Glutamatergic neuron (in vitro differentiated cells): ENCODE measurements around the gene DEPP1. TPM values are rescaled to one million over a fixed set of nuclear protein-coding genes. Genes with fewer than 3 reads are reported as not detected.

Source experiments
- DNase-seq: peaks from one replicate; pipeline ENCODE4 v3.0.0; 2022
- H3K27ac Mint-ChIP-seq: one replicate; pipeline ENCODE4 v1.8.0; 2020; ENCODE audit warnings: mild to moderate bottlenecking, mixed read lengths, inconsistent platforms; ENCODE audit not compliant: unreplicated experiment
- H3K27me3 Mint-ChIP-seq: one replicate; pipeline ENCODE4 v1.8.0; 2020; ENCODE audit warnings: mild to moderate bottlenecking, moderate library complexity, mixed read lengths, inconsistent platforms; ENCODE audit not compliant: unreplicated experiment
- H3K36me3 Mint-ChIP-seq: one replicate; pipeline ENCODE4 v1.8.0; 2020; ENCODE audit warnings: mild to moderate bottlenecking, mixed read lengths, inconsistent platforms; ENCODE audit not compliant: unreplicated experiment
- H3K4me1 Mint-ChIP-seq: one replicate; pipeline ENCODE4 v1.8.0; 2020; ENCODE audit warnings: mild to moderate bottlenecking, low read depth, mixed read lengths, inconsistent platforms; ENCODE audit not compliant: unreplicated experiment
- H3K4me3 Mint-ChIP-seq: one replicate; pipeline ENCODE4 v1.8.0; 2020; ENCODE audit warnings: mild to moderate bottlenecking, mixed read lengths, inconsistent platforms; ENCODE audit not compliant: unreplicated experiment
- H3K9me3 Mint-ChIP-seq: one replicate; pipeline ENCODE4 v1.8.0; 2020; ENCODE audit warnings: mild to moderate bottlenecking, moderate library complexity, mixed read lengths, inconsistent platforms; ENCODE audit not compliant: unreplicated experiment
- total RNA-seq: library from RNA; stranded (reverse); fragmentation: NEBNext Ultra II Directional; extraction: Animal tissue kit (Norgen Biotek cat#: 25700); gene quantifications from one replicate; pipeline ENCODE4 v1.2.1, GENCODE V29; 2021; ENCODE audit not compliant: unreplicated experiment
- TF ChIP-seq, protein P1 (sequence below): fragments of 200-600 bp; sonication (generic); IDR thresholded peaks from one replicate; pipeline ENCODE4 v1.5.0; 2021; ENCODE audit not compliant: partially characterized antibody, unreplicated experiment

Gene DEPP1
- total RNA-seq, 1 donor from 2014 or later: 13.6 TPM

DNA sequence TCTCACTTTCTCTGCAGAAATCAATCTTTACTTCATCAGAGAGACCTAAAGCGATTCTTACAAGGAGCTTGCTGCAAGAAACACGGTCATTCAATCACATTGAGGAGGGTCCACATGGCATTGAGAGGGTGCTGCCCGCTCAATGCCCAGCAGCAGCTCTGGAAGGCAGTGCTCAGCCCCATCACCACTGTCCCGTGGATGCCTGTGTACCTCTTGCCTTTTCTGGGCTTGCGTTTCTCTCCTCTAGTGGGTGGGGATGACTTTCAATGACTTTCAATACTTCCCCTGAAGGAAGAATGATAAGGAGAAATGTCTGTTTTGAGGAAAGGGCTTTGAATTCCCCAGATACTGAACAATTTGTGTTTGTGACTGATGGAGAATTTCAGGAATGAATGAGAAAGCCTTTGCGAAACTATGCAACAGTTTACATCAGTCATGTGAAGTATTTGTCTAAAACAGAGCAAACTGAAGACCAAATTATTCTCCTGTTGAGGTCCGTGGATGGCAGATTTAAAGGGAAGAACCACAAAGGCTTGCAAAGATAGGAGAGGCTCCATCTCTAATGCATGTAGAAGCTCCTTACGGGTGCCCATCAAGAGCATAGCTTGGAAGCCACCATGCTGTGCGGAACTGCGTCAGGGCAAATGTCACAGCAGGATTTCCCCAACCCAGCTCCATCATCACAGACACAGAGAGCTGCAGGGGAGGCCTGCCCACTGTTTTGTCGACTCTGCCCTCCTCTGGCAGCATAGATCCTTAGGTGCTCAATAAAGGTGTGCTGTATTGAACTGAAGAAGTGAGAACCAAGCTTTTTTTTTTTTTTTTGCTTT, 15.5 kb upstream of the DEPP1 start:
- Mint-ChIP-seq H3K4me1 (peaks cover 22% of the 10 kb centered on the region), H3K36me3 (peaks cover 16% of the 10 kb centered on the region), H3K4me3 (no peak overlapping the region), H3K27me3 (peaks cover 6% of the 10 kb centered on the region), H3K27ac (no peak overlapping the region), H3K9me3 (peaks cover 2% of the 10 kb centered on the region)
- DNase-seq: no peak
- TF ChIP-seq, protein P1, sequence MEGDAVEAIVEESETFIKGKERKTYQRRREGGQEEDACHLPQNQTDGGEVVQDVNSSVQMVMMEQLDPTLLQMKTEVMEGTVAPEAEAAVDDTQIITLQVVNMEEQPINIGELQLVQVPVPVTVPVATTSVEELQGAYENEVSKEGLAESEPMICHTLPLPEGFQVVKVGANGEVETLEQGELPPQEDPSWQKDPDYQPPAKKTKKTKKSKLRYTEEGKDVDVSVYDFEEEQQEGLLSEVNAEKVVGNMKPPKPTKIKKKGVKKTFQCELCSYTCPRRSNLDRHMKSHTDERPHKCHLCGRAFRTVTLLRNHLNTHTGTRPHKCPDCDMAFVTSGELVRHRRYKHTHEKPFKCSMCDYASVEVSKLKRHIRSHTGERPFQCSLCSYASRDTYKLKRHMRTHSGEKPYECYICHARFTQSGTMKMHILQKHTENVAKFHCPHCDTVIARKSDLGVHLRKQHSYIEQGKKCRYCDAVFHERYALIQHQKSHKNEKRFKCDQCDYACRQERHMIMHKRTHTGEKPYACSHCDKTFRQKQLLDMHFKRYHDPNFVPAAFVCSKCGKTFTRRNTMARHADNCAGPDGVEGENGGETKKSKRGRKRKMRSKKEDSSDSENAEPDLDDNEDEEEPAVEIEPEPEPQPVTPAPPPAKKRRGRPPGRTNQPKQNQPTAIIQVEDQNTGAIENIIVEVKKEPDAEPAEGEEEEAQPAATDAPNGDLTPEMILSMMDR: no peak

DNA sequence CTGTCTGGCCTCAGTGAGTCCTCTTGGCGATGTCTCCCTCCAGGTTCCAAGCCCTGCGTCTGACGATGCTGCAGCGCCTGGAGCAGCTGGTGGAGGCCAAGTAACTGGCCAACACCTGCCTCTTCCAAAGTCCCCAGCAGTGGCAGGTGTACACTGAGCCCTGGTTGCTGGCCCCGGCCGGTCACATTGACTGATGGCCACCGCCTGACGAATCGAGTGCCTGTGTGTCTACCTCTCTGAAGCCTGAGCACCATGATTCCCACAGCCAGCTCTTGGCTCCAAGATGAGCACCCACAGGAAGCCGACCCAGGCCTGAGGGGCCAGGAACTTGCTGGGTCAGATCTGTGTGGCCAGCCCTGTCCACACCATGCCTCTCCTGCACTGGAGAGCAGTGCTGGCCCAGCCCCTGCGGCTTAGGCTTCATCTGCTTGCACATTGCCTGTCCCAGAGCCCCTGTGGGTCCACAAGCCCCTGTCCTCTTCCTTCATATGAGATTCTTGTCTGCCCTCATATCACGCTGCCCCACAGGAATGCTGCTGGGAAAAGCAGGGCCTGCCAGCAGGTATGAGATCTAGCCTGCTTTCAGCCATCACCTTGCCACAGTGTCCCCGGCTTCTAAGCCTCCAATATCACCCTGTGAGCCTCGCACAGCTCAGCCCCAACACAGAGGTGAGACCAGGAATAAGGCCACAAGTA, 14.8 kb upstream of the DEPP1 start:
- no peak overlapping the region for H3K4me3 Mint-ChIP-seq
- no peak overlapping the region for H3K27ac Mint-ChIP-seq
- peaks cover 9% of the 10 kb centered on the region for H3K27me3 Mint-ChIP-seq
- H3K36me3 Mint-ChIP-seq: peaks cover 21% of the 10 kb centered on the region
- TF ChIP-seq, protein P1: no peak
- peaks cover 27% of the 10 kb centered on the region for H3K4me1 Mint-ChIP-seq
- DNase-seq: no peak
- peaks cover 2% of the 10 kb centered on the region for H3K9me3 Mint-ChIP-seq

DNA sequence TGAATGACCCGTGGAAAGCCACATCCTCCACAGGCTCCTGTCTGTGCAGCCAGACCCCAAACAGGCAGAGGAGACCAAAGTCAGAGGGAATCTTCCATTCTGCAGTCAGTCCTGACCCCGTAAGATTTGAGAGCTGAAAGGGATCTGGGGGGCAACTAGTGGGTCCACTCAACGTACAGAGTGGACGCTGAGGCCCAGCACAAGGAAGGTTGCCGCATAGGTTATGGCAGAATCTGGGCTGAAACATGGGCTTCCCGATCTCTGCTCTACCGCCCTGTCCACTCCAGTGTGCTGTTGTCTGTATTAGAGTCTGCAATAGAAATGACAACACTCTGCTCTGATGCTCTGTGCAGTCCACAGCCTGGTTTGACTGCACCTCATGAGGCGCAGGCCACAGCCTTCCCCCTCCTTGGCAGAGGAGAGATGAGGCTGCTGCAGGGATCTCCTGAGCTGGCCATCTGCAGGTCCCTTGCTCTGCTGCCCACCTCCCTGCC, 14.2 kb upstream of the DEPP1 start:
- Mint-ChIP-seq H3K36me3 (peaks cover 22% of the 10 kb centered on the region), H3K27ac (no peak overlapping the region), H3K27me3 (peaks cover 8% of the 10 kb centered on the region), H3K9me3 (peaks cover 2% of the 10 kb centered on the region), H3K4me3 (no peak overlapping the region), H3K4me1 (peaks cover 23% of the 10 kb centered on the region)
- DNase-seq: no peak
- TF ChIP-seq, protein P1: no peak

DNA sequence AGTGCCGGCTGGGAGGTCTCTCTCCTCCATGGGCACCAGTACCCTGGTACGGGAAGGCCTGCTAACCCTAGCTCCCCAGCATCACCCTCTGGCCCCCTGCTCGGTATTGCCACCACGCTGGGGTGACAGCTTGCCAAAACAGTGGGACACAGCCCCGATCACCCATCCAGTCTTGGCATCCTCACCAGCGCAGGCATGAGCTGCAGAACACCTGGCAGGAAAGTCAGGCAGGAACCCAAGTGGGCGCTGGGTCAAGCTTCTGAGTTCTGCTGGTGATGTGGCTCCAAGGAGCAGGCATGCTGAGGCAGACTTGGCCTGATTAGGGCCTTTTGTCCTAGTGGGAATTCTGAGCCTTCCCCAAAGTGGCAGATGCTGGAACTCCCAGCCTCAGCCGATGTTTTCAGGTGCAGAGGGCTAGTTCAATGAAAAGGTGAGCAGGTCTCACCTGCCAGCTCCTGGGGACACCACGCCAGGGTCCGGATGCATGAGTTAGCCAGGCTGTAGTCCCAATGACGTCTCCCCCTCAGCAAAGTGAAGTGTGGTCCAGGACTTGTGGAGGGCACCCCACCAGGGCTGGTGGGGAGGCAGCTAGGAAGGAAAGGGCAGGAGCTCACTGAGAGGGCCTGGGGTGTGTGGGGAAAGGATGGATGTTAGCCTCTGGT, 13.6 kb upstream of the DEPP1 start:
- Mint-ChIP-seq H3K27me3 (peaks cover 8% of the 10 kb centered on the region), H3K27ac (no peak overlapping the region), H3K4me1 (peaks cover 23% of the 10 kb centered on the region), H3K4me3 (no peak overlapping the region), H3K9me3 (peaks cover 2% of the 10 kb centered on the region), H3K36me3 (peaks cover 22% of the 10 kb centered on the region)
- DNase-seq: no peak
- TF ChIP-seq, protein P1: no peak
